ENCODE results near the gene BLOC1S6.

- TF ChIP-seq CTCF (IDR thresholded peaks at IDR 0.05) (no peak), POLR2A (IDR thresholded peaks at IDR 0.05) (no peak)
These were observed 55.1 kb downstream of the BLOC1S6 start for GRCh38 chr15:45641999-45642932.

Data from adrenal gland (tissue), 5 donors.